PC-3 (cell line): ENCODE results near the gene CTRB1. TPM values are rescaled to one million over a fixed set of nuclear protein-coding genes. Genes with fewer than 3 reads are reported as not detected.
A peak's percentile ranks its signal among the peaks of the same experiment; 100 is the strongest.

Experiments used
- ATAC-seq: fragments of 200-7000 bp; cut with Tn5 transposase; 2 replicates; pipeline ENCODE4 v1.9.1; 2020; ENCODE audit warnings: mild to moderate bottlenecking, moderate library complexity
- BruUV-seq: library from RNA; stranded (reverse); fragments of 400-500 nt; replicated peaks from 2 replicates; lab custom pipeline; 2021; lab: Mats Ljungman, UMichigan
- CTCF ChIA-PET: fragments of 300-600 bp; sonication (Branson Sonifier 250); formaldehyde crosslinking; loops from one replicate; lab custom pipeline; 2022; ENCODE audit warnings: antibody characterized with exemption; lab: Charles Lee
- POLR2A ChIA-PET: fragments of 300-600 bp; sonication (Branson Sonifier 250); formaldehyde crosslinking; loops from one replicate; lab custom pipeline; 2022; ENCODE audit warnings: antibody characterized with exemption; ENCODE audit not compliant: unreplicated experiment; lab: Charles Lee
- DNase-seq: peaks from one replicate; pipeline ENCODE4 v3.0.0-alpha.2; 2015
- H2AFZ ChIP-seq: fragments of 300-600 bp; sonication (generic); 2 replicates; pipeline ENCODE4 v1.6.0; 2016; ENCODE audit warnings: antibody characterized with exemption, low read length
- H3F3A ChIP-seq: fragments of 300-600 bp; sonication (generic); one replicate; pipeline ENCODE4 v1.6.0; 2017; ENCODE audit warnings: antibody characterized with exemption, low read length, control low read depth, mild to moderate bottlenecking; ENCODE audit not compliant: unreplicated experiment
- H3K27ac ChIP-seq: fragments of 300-600 bp; sonication (generic); 2 replicates; pipeline ENCODE4 v1.5.1; 2016; ENCODE audit warnings: mild to moderate bottlenecking, low read length
- H3K27me3 ChIP-seq: fragments of 300-600 bp; sonication (generic); 2 replicates; pipeline ENCODE4 v1.6.1; 2016; ENCODE audit warnings: low read length, mixed read lengths
- H3K36me3 ChIP-seq: fragments of 300-600 bp; sonication (generic); 2 replicates; pipeline ENCODE4 v1.6.1; 2016; ENCODE audit warnings: low read depth, mixed run types, low read length, mixed read lengths
- H3K4me1 ChIP-seq: fragments of 300-600 bp; sonication (generic); 2 replicates; pipeline ENCODE4 v1.5.1; 2016; ENCODE audit warnings: low read length; ENCODE audit not compliant: insufficient read depth
- H3K4me2 ChIP-seq: fragments of 300-600 bp; sonication (generic); 2 replicates; pipeline ENCODE4 v1.6.0; 2016; ENCODE audit warnings: low read length
- H3K4me3 ChIP-seq: fragments of 300-600 bp; sonication (generic); 2 replicates; pipeline ENCODE4 v1.5.1; 2016; ENCODE audit warnings: mild to moderate bottlenecking, low read length, mixed read lengths
- H3K79me2 ChIP-seq: fragments of 300-600 bp; sonication (generic); 2 replicates; pipeline ENCODE4 v1.6.1; 2017; ENCODE audit warnings: low read length, mixed read lengths
- H3K9ac ChIP-seq: fragments of 300-600 bp; sonication (generic); 2 replicates; pipeline ENCODE4 v1.6.0; 2016; ENCODE audit warnings: mild to moderate bottlenecking, low read length
- H3K9me2 ChIP-seq: fragments of 300-600 bp; sonication (generic); replicated peaks from 2 replicates; pipeline ENCODE4 v1.6.1; 2016; ENCODE audit warnings: mixed run types, low read length, mixed read lengths
- H3K9me3 ChIP-seq: fragments of 300-600 bp; sonication (generic); 2 replicates; pipeline ENCODE4 v1.6.1; 2016; ENCODE audit warnings: low read length, mixed read lengths
- H4K20me1 ChIP-seq: fragments of 300-600 bp; sonication (generic); 2 replicates; pipeline ENCODE4 v1.6.1; 2016; ENCODE audit warnings: low read length, mixed read lengths
- CTCF ChIP-seq: fragments of 300-600 bp; sonication (generic); conservative IDR thresholded peaks from 2 replicates; pipeline ENCODE4 v1.5.1; 2017; ENCODE audit warnings: antibody characterized with exemption, low read depth, mild to moderate bottlenecking, low read length
- EZH2 ChIP-seq: fragments of 300-600 bp; sonication (generic); IDR thresholded peaks from one replicate; pipeline ENCODE4 v1.6.1; 2017; ENCODE audit warnings: antibody characterized with exemption, mild to moderate bottlenecking, low read length; ENCODE audit not compliant: unreplicated experiment
- EZH2phosphoT487 ChIP-seq: fragments of 300-600 bp; sonication (generic); IDR thresholded peaks from 2 replicates; pipeline ENCODE4 v1.6.1; 2018; ENCODE audit warnings: mild to moderate bottlenecking, antibody characterized with exemption, low read length, borderline replicate concordance
- intact Hi-C: fragments of 100-400 bp; cut with micrococcal nuclease; formaldehyde crosslinking; loops from 2 replicates; pipeline ENCODE4 v1.9.0; 2023
- total RNA-seq: library from RNA; depleted of rRNA; stranded (reverse); fragments of >200 nt; gene quantifications from 2 replicates; pipeline ENCODE4 v1.2.3, GENCODE V29; 2014

The CTRB1 gene
- total RNA-seq, 1 experiment from 2014 or later, result not detected

GRCh38 chr16:75189638-75190245 lies 29.0 kb upstream of the CTRB1 start:
- BruUV-seq, result no TSS peak

GRCh38 chr16:75192606-75193264 lies 26.1 kb upstream of the CTRB1 start:
- no TSS peak for BruUV-seq
- H3K9me3 ChIP-seq, result no peaks in the 10 kb centered on the region
- ChIA-PET POLR2A (no interaction called here), CTCF (no interaction called here)
- peaks cover 9% of the 10 kb centered on the region for H3K4me1 ChIP-seq
- H4K20me1 ChIP-seq, result no peaks in the 10 kb centered on the region
- no peaks in the 10 kb centered on the region for H3K79me2 ChIP-seq
- no peak overlapping the region for H3K9ac ChIP-seq
- H3K4me3 ChIP-seq, result no peak overlapping the region
- H3K27me3 ChIP-seq, result no peaks in the 10 kb centered on the region
- H3K4me2 ChIP-seq, result no peak overlapping the region
- H2AFZ ChIP-seq, result no peak overlapping the region
- no peaks in the 10 kb centered on the region for H3F3A ChIP-seq
- no peaks in the 10 kb centered on the region for H3K9me2 ChIP-seq
- DNase-seq (peak; percentile 26), ATAC-seq (no peak)
- no peak for TF ChIP-seq CTCF
- TF ChIP-seq EZH2phosphoT487, result no peak
- no peak for TF ChIP-seq EZH2
- no peak overlapping the region for H3K27ac ChIP-seq
- H3K36me3 ChIP-seq, result no peaks in the 10 kb centered on the region
- intact Hi-C loops, result no loop called here

More at GRCh38 chr16:75189638-75190245, 29.0 kb upstream of the CTRB1 start:
- H3F3A ChIP-seq, result no peaks in the 10 kb centered on the region
- no peak for DNase-seq
- no peak for ATAC-seq
- H2AFZ ChIP-seq, result no peak overlapping the region
- peaks cover 9% of the 10 kb centered on the region for H3K4me1 ChIP-seq
- no peaks in the 10 kb centered on the region for H3K9me2 ChIP-seq
- ChIA-PET POLR2A (no interaction called here), CTCF (no interaction called here)
- H3K79me2 ChIP-seq, result no peaks in the 10 kb centered on the region
- H3K27me3 ChIP-seq, result no peaks in the 10 kb centered on the region
- no peak overlapping the region for H3K27ac ChIP-seq
- H3K9ac ChIP-seq, result no peak overlapping the region
- no peak overlapping the region for H3K4me3 ChIP-seq
- intact Hi-C loops, result no loop called here
- no peaks in the 10 kb centered on the region for H4K20me1 ChIP-seq
- no peaks in the 10 kb centered on the region for H3K36me3 ChIP-seq
- TF ChIP-seq CTCF (no peak), EZH2 (no peak), EZH2phosphoT487 (no peak)
- H3K9me3 ChIP-seq, result no peaks in the 10 kb centered on the region
- no peak overlapping the region for H3K4me2 ChIP-seq

- DNase-seq (no peak), ATAC-seq (no peak)
- no TSS peak for BruUV-seq
- no peak overlapping the region for H3K9ac ChIP-seq
- no peaks in the 10 kb centered on the region for H3K79me2 ChIP-seq
- ChIA-PET CTCF (no interaction called here), POLR2A (no interaction called here)
- intact Hi-C loops, result no loop called here
- no peak overlapping the region for H2AFZ ChIP-seq
- H4K20me1 ChIP-seq, result no peaks in the 10 kb centered on the region
- no peaks in the 10 kb centered on the region for H3K9me2 ChIP-seq
- no peaks in the 10 kb centered on the region for H3K36me3 ChIP-seq
- H3K4me3 ChIP-seq, result no peak overlapping the region
- H3K27ac ChIP-seq, result no peak overlapping the region
- no peaks in the 10 kb centered on the region for H3F3A ChIP-seq
- H3K4me1 ChIP-seq, result peaks cover 9% of the 10 kb centered on the region
- no peaks in the 10 kb centered on the region for H3K27me3 ChIP-seq
- H3K9me3 ChIP-seq, result no peaks in the 10 kb centered on the region
- no peak overlapping the region for H3K4me2 ChIP-seq
- TF ChIP-seq EZH2 (no peak), EZH2phosphoT487 (no peak), CTCF (no peak)
These were observed 25.5 kb upstream of the CTRB1 start for GRCh38 chr16:75193265-75193650.
